ENCODE measurements around the gene MT1A. TPM values are rescaled to one million over a fixed set of nuclear protein-coding genes. Genes with fewer than 3 reads are reported as not detected.

The MT1A gene
- total RNA-seq, 1 experiment from 2014 or later = not detected

GRCh38 chr16:56601325-56601724 lies 37.1 kb upstream of the MT1A start (continued):
- TF ChIP-seq, protein P1, sequence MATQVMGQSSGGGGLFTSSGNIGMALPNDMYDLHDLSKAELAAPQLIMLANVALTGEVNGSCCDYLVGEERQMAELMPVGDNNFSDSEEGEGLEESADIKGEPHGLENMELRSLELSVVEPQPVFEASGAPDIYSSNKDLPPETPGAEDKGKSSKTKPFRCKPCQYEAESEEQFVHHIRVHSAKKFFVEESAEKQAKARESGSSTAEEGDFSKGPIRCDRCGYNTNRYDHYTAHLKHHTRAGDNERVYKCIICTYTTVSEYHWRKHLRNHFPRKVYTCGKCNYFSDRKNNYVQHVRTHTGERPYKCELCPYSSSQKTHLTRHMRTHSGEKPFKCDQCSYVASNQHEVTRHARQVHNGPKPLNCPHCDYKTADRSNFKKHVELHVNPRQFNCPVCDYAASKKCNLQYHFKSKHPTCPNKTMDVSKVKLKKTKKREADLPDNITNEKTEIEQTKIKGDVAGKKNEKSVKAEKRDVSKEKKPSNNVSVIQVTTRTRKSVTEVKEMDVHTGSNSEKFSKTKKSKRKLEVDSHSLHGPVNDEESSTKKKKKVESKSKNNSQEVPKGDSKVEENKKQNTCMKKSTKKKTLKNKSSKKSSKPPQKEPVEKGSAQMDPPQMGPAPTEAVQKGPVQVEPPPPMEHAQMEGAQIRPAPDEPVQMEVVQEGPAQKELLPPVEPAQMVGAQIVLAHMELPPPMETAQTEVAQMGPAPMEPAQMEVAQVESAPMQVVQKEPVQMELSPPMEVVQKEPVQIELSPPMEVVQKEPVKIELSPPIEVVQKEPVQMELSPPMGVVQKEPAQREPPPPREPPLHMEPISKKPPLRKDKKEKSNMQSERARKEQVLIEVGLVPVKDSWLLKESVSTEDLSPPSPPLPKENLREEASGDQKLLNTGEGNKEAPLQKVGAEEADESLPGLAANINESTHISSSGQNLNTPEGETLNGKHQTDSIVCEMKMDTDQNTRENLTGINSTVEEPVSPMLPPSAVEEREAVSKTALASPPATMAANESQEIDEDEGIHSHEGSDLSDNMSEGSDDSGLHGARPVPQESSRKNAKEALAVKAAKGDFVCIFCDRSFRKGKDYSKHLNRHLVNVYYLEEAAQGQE (IDR thresholded peaks at IDR 0.05; ENCODE audit: low read depth) = no peak

GRCh38 chr16:56603589-56603988 lies 34.9 kb upstream of the MT1A start:
- Histone ChIP-seq H4K20me1 (ENCODE audit: insufficient read depth) (no peaks in the 10 kb centered on the region), H3K9me3 (ENCODE audit: control insufficient read depth in 1 of 2, insufficient read depth in 1 of 2, low read depth in 1 of 2, low read length in 2 of 2) (no peaks in the 10 kb centered on the region), H3K9ac (ENCODE audit: low read length) (no peak overlapping the region), H3K36me3 (ENCODE audit: control insufficient read depth in 1 of 2, insufficient read depth in 2 of 2, low read length in 2 of 2) (no peaks in the 10 kb centered on the region), H3K79me2 (ENCODE audit: insufficient read depth, low read length) (peaks cover 2% of the 10 kb centered on the region; the same call in 1 of the 2 replicates), H3K4me2 (ENCODE audit: low read length) (no peak overlapping the region), H3K27ac (ENCODE audit: low read depth, low read length) (no peak overlapping the region), H3K9me2 (ENCODE audit: insufficient read depth) (no peaks in the 10 kb centered on the region), H3K4me3 (replicated peaks in 1 of 2; ENCODE audit: low read depth in 1 of 2, low read length in 2 of 2) (no peak overlapping the region), H3K4me1 (ENCODE audit: control insufficient read depth in 1 of 2, insufficient read depth in 2 of 2, low read length in 2 of 2) (peaks cover 33 to 53% of the 10 kb centered on the region in 2 experiments), H3K27me3 (ENCODE audit: insufficient read depth, low read length) (no peaks in the 10 kb centered on the region), H2AFZ (ENCODE audit: low read depth, low read length, poor library complexity, severe bottlenecking) (peak overlapping the region; percentile 56)
- DNase-seq (ENCODE audit: low read depth, low spot score) (peak; percentile 56), ATAC-seq (peak; percentile 36)
- peak in 2 of 3 experiments; percentile 53 to 55; a peak in 4 of 6 replicates for TF ChIP-seq CTCF (IDR thresholded peaks at IDR 0.05 in 2 of 3, conservative IDR thresholded peaks at IDR 0.05 in 1 of 3; ENCODE audit: borderline replicate concordance in 1 of 3, insufficient read depth in 1 of 3, low read depth in 2 of 3, low read length in 2 of 3)
- no peak for TF ChIP-seq SRF (IDR thresholded peaks at IDR 0.05; ENCODE audit: low read depth)
- TF ChIP-seq CEBPB (IDR thresholded peaks at IDR 0.05; ENCODE audit: low read depth) = no peak
- no peak for TF ChIP-seq EZH2 (IDR thresholded peaks at IDR 0.05)
- TF ChIP-seq POLR2A (IDR thresholded peaks at IDR 0.05; ENCODE audit: borderline replicate concordance, extremely low read depth, insufficient read depth, insufficient read length) = no peak
- BruUV-seq (replicated peaks) = no TSS peak
- intact Hi-C loops (cut with micrococcal nuclease) = loop anchor here (1.0 kb wide), 1 partner anchor 99 kb away; no protein-coding TSS in a partner anchor
- ChIA-PET RAD21 (ENCODE audit: low non-redundant PET in 1 of 2, low total read pairs in 2 of 2, uncharacterized antibody in 2 of 2, unreplicated experiment in 2 of 2) (interaction anchor here (1.0 to 1.8 kb wide), 3 partner anchors 22 to 98 kb away, joined by 5 to 13 read pairs (median 9); partner anchors contain the start of gene MT1E (in 1 of the 2)), POLR2A (interaction anchor here (0.6 to 16.1 kb wide), 5 partner anchors 21 to 304 kb away, joined by 3 to 344 read pairs (median 4); partner anchors contain the start of gene MT1E), CTCF (interaction anchor here (0.6 to 5.3 kb wide), 9 partner anchors 9 to 186 kb away, joined by 3 to 65 read pairs (median 3); no protein-coding TSS in a partner anchor)

Measured in HCT116 (cell line).